ENCODE results near the gene C18orf63. TPM values are rescaled to one million over a fixed set of nuclear protein-coding genes. Genes with fewer than 3 reads are reported as not detected.

Gene C18orf63
- total RNA-seq, 3 donors from 2014 or later = 0.16 TPM; not detected in 2

GRCh38 chr18:74286106-74286855 lies 29.4 kb upstream of the C18orf63 start:
- Histone ChIP-seq H3K4me3 (no peak overlapping the region), H3K36me3 (no peaks in the 10 kb centered on the region), H3K4me1 (peaks cover 11 to 33% of the 10 kb centered on the region in 2 donors), H3K9me3 (no peaks in the 10 kb centered on the region), H3K27me3 (no peaks in the 10 kb centered on the region), H3K27ac (no peak overlapping the region)
- intact Hi-C loops (cut with DNase I; ENCODE audit: low total_unique reads) = no loop called here
- TF ChIP-seq POLR2AphosphoS5 (IDR thresholded peaks at IDR 0.05) (no peak), POLR2A (IDR thresholded peaks at IDR 0.05) (no peak), CTCF (IDR thresholded peaks at IDR 0.05) (no peak)
- DNase-seq (ENCODE audit: low spot score in 2 of 2) = no peak

GRCh38 chr18:74286856-74287255 lies 28.8 kb upstream of the C18orf63 start:
- no peaks in the 10 kb centered on the region for H3K27me3 ChIP-seq
- peaks cover 8 to 27% of the 10 kb centered on the region in 2 donors for H3K4me1 ChIP-seq
- no peak overlapping the region for H3K4me3 ChIP-seq
- intact Hi-C loops (cut with DNase I; ENCODE audit: low total_unique reads) = no loop called here
- H3K9me3 ChIP-seq = no peaks in the 10 kb centered on the region
- H3K36me3 ChIP-seq = no peaks in the 10 kb centered on the region
- TF ChIP-seq CTCF (IDR thresholded peaks at IDR 0.05) (no peak), POLR2AphosphoS5 (IDR thresholded peaks at IDR 0.05) (no peak), POLR2A (IDR thresholded peaks at IDR 0.05) (no peak)
- DNase-seq (ENCODE audit: low spot score in 2 of 2) = no peak
- H3K27ac ChIP-seq = no peak overlapping the region

GRCh38 chr18:74288041-74288440 lies 27.6 kb upstream of the C18orf63 start:
- Histone ChIP-seq H3K9me3 (no peaks in the 10 kb centered on the region), H3K27me3 (no peaks in the 10 kb centered on the region), H3K36me3 (no peaks in the 10 kb centered on the region), H3K27ac (peak overlapping the region; percentile 65 to 83), H3K4me3 (peak overlapping the region in 2 of 3 donors; percentile 13 to 48), H3K4me1 (peaks cover 3 to 21% of the 10 kb centered on the region in 2 donors)
- intact Hi-C loops (cut with DNase I; ENCODE audit: low total_unique reads) = no loop called here
- DNase-seq (ENCODE audit: low spot score in 2 of 2) = no peak
- TF ChIP-seq POLR2A (IDR thresholded peaks at IDR 0.05) (no peak), POLR2AphosphoS5 (IDR thresholded peaks at IDR 0.05) (no peak), CTCF (IDR thresholded peaks at IDR 0.05) (no peak)

GRCh38 chr18:74288730-74289129 lies 26.9 kb upstream of the C18orf63 start:
- Histone ChIP-seq H3K4me1 (peaks cover 3 to 15% of the 10 kb centered on the region in 2 donors), H3K27me3 (no peaks in the 10 kb centered on the region), H3K36me3 (no peaks in the 10 kb centered on the region), H3K9me3 (no peaks in the 10 kb centered on the region), H3K27ac (peak overlapping the region; percentile 65 to 83), H3K4me3 (peak overlapping the region in 2 of 3 donors; percentile 13 to 48)
- TF ChIP-seq POLR2AphosphoS5 (IDR thresholded peaks at IDR 0.05) (peak in 1 of 3 donors; percentile 16), CTCF (IDR thresholded peaks at IDR 0.05) (no peak), POLR2A (IDR thresholded peaks at IDR 0.05) (no peak)
- no peak for DNase-seq (ENCODE audit: low spot score in 2 of 2)
- intact Hi-C loops (cut with DNase I; ENCODE audit: low total_unique reads) = no loop called here

- Histone ChIP-seq H3K27ac (peak overlapping the region; percentile 65 to 83), H3K4me1 (peaks cover 3 to 15% of the 10 kb centered on the region in 2 donors), H3K36me3 (no peaks in the 10 kb centered on the region), H3K4me3 (peak overlapping the region in 2 of 3 donors; percentile 13 to 48), H3K27me3 (no peaks in the 10 kb centered on the region), H3K9me3 (no peaks in the 10 kb centered on the region)
- no peak for DNase-seq (ENCODE audit: low spot score in 2 of 2)
- intact Hi-C loops (cut with DNase I; ENCODE audit: low total_unique reads) = no loop called here
- TF ChIP-seq CTCF (IDR thresholded peaks at IDR 0.05) = no peak
- no peak for TF ChIP-seq POLR2AphosphoS5 (IDR thresholded peaks at IDR 0.05)
- no peak for TF ChIP-seq POLR2A (IDR thresholded peaks at IDR 0.05)
Observed at GRCh38 chr18:74289137-74289536, 26.5 kb upstream of the C18orf63 start.
